K562 (cell line): ENCODE results near the gene ANKH. TPM values are rescaled to one million over a fixed set of nuclear protein-coding genes. Genes with fewer than 3 reads are reported as not detected.

Source experiments
- ATAC-seq: fragments of 200-7000 bp; cut with Tn5 transposase; 3 replicates; pipeline ENCODE4 v1.9.1; 2020; ENCODE audit warnings: moderate library complexity
- BruUV-seq: library from RNA; stranded (reverse); fragments of 400-500 nt; replicated peaks from 2 replicates; lab custom pipeline; 2021; lab: Mats Ljungman, UMichigan
- CTCF ChIA-PET: fragments of 300-600 bp; formaldehyde crosslinking; extraction: SDS; loops from one replicate; lab custom pipeline; 2021; ENCODE audit warnings: low intra/inter-chr PET ratio; lab: Yijun Ruan, JAX
- POLR2A ChIA-PET: fragments of 300-600, 350-650 bp; sonication (Branson Sonifier 250); formaldehyde crosslinking; extraction: SDS; loops from one replicate; lab custom pipeline; 2021; ENCODE audit warnings: antibody characterized with exemption, inconsistent platforms; lab: Yijun Ruan, JAX
- DNase-seq, 4 experiments: peaks; one replicate each; pipeline versions ENCODE4 v3.0.0 to v3.0.0-alpha.2; 2011 to 2018; ENCODE audit warnings: low spot score in 3 of 4, mixed read lengths in 3 of 4; ENCODE audit errors: extremely low read depth in 1 of 4
- FAIRE-seq: peaks from 2 replicates; lab custom pipeline; 2011; peaks lifted over from hg19 to GRCh38; lab: Jason Lieb, UNC
- H2AFZ ChIP-seq: 2 replicates; pipeline ENCODE4 v1.6.0; 2011; ENCODE audit warnings: low read depth, low read length, control low read depth, inconsistent platforms
- H3K27ac ChIP-seq: fragments of 200-600 bp; 3 replicates; pipeline ENCODE4 v1.8.0; 2011; ENCODE audit warnings: low read depth, mild to moderate bottlenecking, control low read depth, inconsistent platforms, low read length, moderate library complexity, mixed read lengths; ENCODE audit errors: extremely low read depth
- H3K27me3 ChIP-seq, 2 experiments: fragments of 300-600 bp in 1 of 2; 2 replicates in 1 of 2; 3 replicates in 1 of 2; pipeline versions ENCODE4 v1.6.0 to v1.8.0; 2011; ENCODE audit warnings: inconsistent platforms in 2 of 2, low read length in 2 of 2, mild to moderate bottlenecking in 1 of 2, mixed read lengths in 1 of 2, moderate library complexity in 1 of 2; ENCODE audit not compliant: control insufficient read depth in 2 of 2, insufficient read depth in 2 of 2
- H3K36me3 ChIP-seq: fragments of 300-600 bp; 3 replicates; pipeline ENCODE4 v1.8.0; 2011; ENCODE audit warnings: mild to moderate bottlenecking, low read length, inconsistent platforms; ENCODE audit not compliant: control insufficient read depth, insufficient read depth
- H3K4me1 ChIP-seq, 2 experiments: fragments of 200-600 bp in 1 of 2; replicated peaks in 1 of 2; 2 replicates in 1 of 2; 3 replicates in 1 of 2; pipeline versions ENCODE4 v1.5.1 to v1.8.0; 2011; ENCODE audit warnings: inconsistent platforms in 2 of 2, low read length in 2 of 2, mild to moderate bottlenecking in 1 of 2, mixed read lengths in 1 of 2, moderate library complexity in 1 of 2; ENCODE audit not compliant: control insufficient read depth in 2 of 2, insufficient read depth in 2 of 2
- H3K4me2 ChIP-seq: 2 replicates; pipeline ENCODE4 v1.6.1; 2011; ENCODE audit warnings: low read length, control low read depth, inconsistent platforms, mixed read lengths; ENCODE audit not compliant: insufficient read depth
- H3K4me3 ChIP-seq: fragments of 200-600 bp; sonication (generic), shearing (Covaris generic); 2 replicates; pipeline ENCODE4 v1.5.1; 2016; ENCODE audit warnings: control low read depth, inconsistent platforms
- H3K79me2 ChIP-seq: fragments of 200-600 bp; 3 replicates; pipeline ENCODE4 v1.8.0; 2011; ENCODE audit warnings: low read length, inconsistent platforms; ENCODE audit not compliant: control insufficient read depth, insufficient read depth
- H3K9ac ChIP-seq, 2 experiments: 2 replicates each; pipeline versions ENCODE4 v1.6.0 to v1.6.1; 2011; ENCODE audit warnings: low read depth in 2 of 2, low read length in 2 of 2, control low read depth in 1 of 2, inconsistent platforms in 1 of 2, mild to moderate bottlenecking in 1 of 2, mixed read lengths in 1 of 2; ENCODE audit not compliant: insufficient read depth in 1 of 2
- H3K9me1 ChIP-seq: one replicate; pipeline ENCODE4 v1.6.0; 2011; ENCODE audit warnings: inconsistent platforms, mild to moderate bottlenecking, low read length, moderate library complexity; ENCODE audit not compliant: control insufficient read depth, insufficient read depth
- H3K9me3 ChIP-seq: replicated peaks from 2 replicates; pipeline ENCODE4 v1.5.1; 2011; ENCODE audit warnings: low read depth, low read length, inconsistent platforms; ENCODE audit not compliant: control insufficient read depth, insufficient read depth
- H4K20me1 ChIP-seq: replicated peaks from 2 replicates; pipeline ENCODE4 v1.6.1; 2011; ENCODE audit warnings: low read length, inconsistent platforms, mixed read lengths; ENCODE audit not compliant: control insufficient read depth, insufficient read depth
- ARID4B ChIP-seq: sonication (generic); formaldehyde crosslinking; IDR thresholded peaks from 2 replicates; pipeline ENCODE4 v1.8.0; 2022; ENCODE audit warnings: mild to moderate bottlenecking, missing genetic modification reagents
- CCAR2 ChIP-seq: fragments of 200-400 bp; formaldehyde crosslinking; IDR thresholded peaks from 2 replicates; pipeline ENCODE4 v1.6.1; 2017; ENCODE audit warnings: mild to moderate bottlenecking, low read depth, low read length
- MAFF ChIP-seq: IDR thresholded peaks from 2 replicates; pipeline ENCODE4 v1.6.1; 2012; ENCODE audit warnings: low read length, improper control_type of control experiment
- NRF1 ChIP-seq, 2 experiments: fragments of 450-650 bp; IDR thresholded peaks in 1 of 2; conservative IDR thresholded peaks in 1 of 2; 2 replicates each; pipeline ENCODE4 v1.6.1; 2014; ENCODE audit warnings: mild to moderate bottlenecking in 2 of 2
- RBFOX2 ChIP-seq: fragments of 200-400 bp; formaldehyde crosslinking; IDR thresholded peaks from 2 replicates; pipeline ENCODE4 v1.6.1; 2017; ENCODE audit warnings: low read depth, mild to moderate bottlenecking, low read length, moderate library complexity
- RFX1 ChIP-seq: fragments of 450-650 bp; IDR thresholded peaks from 2 replicates; pipeline ENCODE4 v1.6.1; 2016; ENCODE audit warnings: mild to moderate bottlenecking, moderate library complexity
- VEZF1 ChIP-seq: fragments of 200-800 bp; sonication (Bioruptor generic); IDR thresholded peaks from 2 replicates; pipeline ENCODE4 v1.6.1; 2017; ENCODE audit warnings: missing genetic modification characterization, missing compliant biosample characterization
- ZBTB26 ChIP-seq: fragments of 450-650 bp; formaldehyde crosslinking; IDR thresholded peaks from 2 replicates; pipeline ENCODE4 v1.4.0; 2022; ENCODE audit warnings: missing genetic modification characterization
- ZBTB34 ChIP-seq: fragments of 250-450 bp; sonication (Bioruptor Pico); IDR thresholded peaks from 2 replicates; pipeline ENCODE4 v1.8.0; 2021; ENCODE audit warnings: mild to moderate bottlenecking, moderate library complexity
- ZFP1 ChIP-seq: fragments of 450-650 bp; formaldehyde crosslinking; IDR thresholded peaks from 2 replicates; pipeline ENCODE4 v1.4.0; 2020; ENCODE audit warnings: mild to moderate bottlenecking, mixed read lengths
- ZNF212 ChIP-seq: fragments of 450-650 bp; formaldehyde crosslinking; IDR thresholded peaks from 2 replicates; pipeline ENCODE4 v1.4.0; 2020; ENCODE audit warnings: mild to moderate bottlenecking
- ZNF324 ChIP-seq: fragments of 250-450 bp; sonication (Bioruptor Pico); IDR thresholded peaks from 2 replicates; pipeline ENCODE4 v1.4.0; 2020; ENCODE audit warnings: mild to moderate bottlenecking
- WGBS: fragments of 100-300 bp; shearing (Covaris generic); methylation state at CpG from one replicate; pipeline ENCODE4 v1.1.6; 2016; ENCODE audit warnings: low coverage, mixed read lengths; ENCODE audit not compliant: insufficient coverage; ENCODE audit errors: missing lambda C conversion rate; 5-methylcytosine and 5-hydroxymethylcytosine counted together
- in situ Hi-C: fragments of 300-500 bp; cut with MboI; formaldehyde crosslinking; loops from 4 replicates; pipeline ENCODE4 v1.15.0; 2018; ENCODE audit warnings: inconsistent platforms, mixed read lengths
- intact Hi-C: fragments of 100-400 bp; cut with micrococcal nuclease; formaldehyde crosslinking; loops from 2 replicates; pipeline ENCODE4 v1.14.2; 2022
- polyA plus RNA-seq, 8 experiments: library from polyadenylated mRNA; depleted of rRNA in 4 of 8; stranded (reverse) in 5 of 8; unstranded in 3 of 8; fragments of >200 nt; fragmentation: Nextera tagmentation in 2 of 8; fragmentation: Illumina TruSeq in 1 of 8; extraction: Ambion mirVana in 2 of 8; extraction: Trizol in 1 of 8; gene quantifications; 2 replicates each; pipeline versions ENCODE4 v1.2.1 to v1.2.3, GENCODE V29; 2011 to 2014; ENCODE audit warnings: inconsistent platforms in 1 of 8, missing spikeins in 1 of 8
- total RNA-seq, 7 experiments: library from RNA; depleted of rRNA in 6 of 7; stranded (reverse); fragments of >200 nt in 6 of 7; fragmentation: Illumina TruSeq in 2 of 7; extraction: Trizol in 2 of 7; gene quantifications; 2 replicates each; pipeline versions ENCODE4 v1.2.1 to v1.2.3, GENCODE V29; 2011 to 2021; ENCODE audit warnings: low replicate concordance in 1 of 7

ANKH gene
- total and polyA plus RNA-seq, 9 of the 15 experiments (the other 6 are each of a cell fraction or from before 2014, with no cell fraction given): 0.79 to 12.2 (median 4.5) TPM

GRCh38 chr5:14872070-14872989, 752 bp upstream of the ANKH start:
- TSS peak; percentile 87 for BruUV-seq
- Histone ChIP-seq H4K20me1 (no peaks in the 10 kb centered on the region), H3K4me3 (peak overlapping the region; percentile 57), H3K27me3 (peaks cover 13 to 19% of the 10 kb centered on the region in 2 experiments), H3K9ac (peak overlapping the region; percentile 26 to 88; a peak in 3 of 4 replicates), H3K79me2 (no peaks in the 10 kb centered on the region), H3K9me1 (no peaks in the 10 kb centered on the region), H3K27ac (no peak overlapping the region), H3K9me3 (no peaks in the 10 kb centered on the region), H3K36me3 (no peaks in the 10 kb centered on the region), H2AFZ (peak overlapping the region; percentile 76), H3K4me1 (peaks cover 0 to 14% of the 10 kb centered on the region in 2 experiments; a peak in 3 of 5 replicates), H3K4me2 (peak overlapping the region; percentile 63)
- DNase-seq (peak; percentile 35 to 61 (median 46)), FAIRE-seq (no peak), ATAC-seq (peak; percentile 73)
- ChIA-PET POLR2A (no interaction called here), CTCF (interaction anchor here (0.8 kb wide), 1 partner anchor 145 kb away, joined by 3 read pairs; no protein-coding TSS in a partner anchor)
- in situ Hi-C loops: no loop called here
- intact Hi-C loops: loop anchor here (10.0 kb wide), 2 partner anchors 132 to 148 kb away; no protein-coding TSS in a partner anchor
- WGBS: 11% methylated on average over 57 of the region's 73 CpGs
- TF ChIP-seq ZNF324 (CRISPR knock-in tag) (no peak), ZNF212 (CRISPR knock-in tag) (no peak), MAFF (no peak), CCAR2 (no peak), ZBTB34 (no peak), ZBTB26 (CRISPR knock-in tag) (no peak), RFX1 (peak; percentile 37; the same call in 1 of the 2 replicates), RBFOX2 (no peak), NRF1 (conservative IDR thresholded peaks at IDR 0.05 in 1 of 2, IDR thresholded peaks at IDR 0.05 in 1 of 2) (peak; percentile 51 to 58; a peak in 3 of 4 replicates), VEZF1 (CRISPR knock-in tag) (peak; percentile 58; the same call in 1 of the 2 replicates), ARID4B (CRISPR knock-in tag) (0 out of 2 replicates have a peak, but pooled peaks have one; percentile 9), ZFP1 (CRISPR knock-in tag) (no peak)
